NCI-H226 (cell line): ENCODE data around the gene ACO1.
"Not testable (repeated sequence)": the region's sequence is repeated elsewhere in the genome, so short reads cannot be mapped to it uniquely, and the experiment has no call there.

Experiments
- DNase-seq: peaks from one replicate; pipeline ENCODE4 v3.0.0-alpha.2; 2015

ACO1 gene

DNA sequence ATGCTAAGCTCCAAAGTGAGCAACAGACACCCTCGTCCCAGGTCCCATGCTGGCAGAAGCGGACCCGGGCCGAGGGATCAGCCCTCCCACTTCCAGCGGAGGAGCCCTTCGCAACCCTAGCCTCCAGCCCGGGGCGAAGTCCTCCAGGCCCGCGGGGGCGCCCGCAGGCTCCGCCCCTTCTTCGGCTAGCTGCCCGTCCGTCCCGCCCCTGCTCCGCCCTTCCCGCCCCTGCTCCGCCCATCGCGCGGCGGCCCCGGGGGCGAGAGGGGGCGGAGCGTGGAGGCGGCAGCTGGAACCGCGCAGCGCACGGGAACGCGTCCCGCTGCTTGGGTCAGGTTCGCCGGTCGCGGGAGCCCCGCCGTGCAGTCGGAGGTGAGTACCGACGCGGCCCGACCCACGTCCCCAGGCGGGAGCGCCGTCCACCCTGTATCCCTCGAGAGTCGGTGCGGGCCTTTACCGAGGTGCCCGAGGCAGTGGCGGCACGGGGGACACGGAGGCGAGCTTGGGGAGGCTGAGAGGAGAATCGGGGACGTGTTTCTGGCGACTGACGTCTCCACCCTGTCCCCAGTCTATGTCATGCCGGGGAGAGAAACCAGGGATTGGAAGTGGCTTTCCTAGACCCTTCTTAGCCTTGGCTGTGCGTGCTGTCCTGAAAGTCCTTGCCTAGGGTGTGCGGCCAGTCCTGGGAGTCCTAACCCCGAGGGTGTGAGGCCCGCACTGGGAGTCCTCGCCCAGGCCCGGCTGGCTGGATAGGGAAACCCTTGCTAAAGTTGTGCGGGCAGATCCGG lies at the start of gene ACO1:
Gene ACO1 (plus strand): TSS at position 280 of the 788 bp plus-strand sequence. CDS start 20,864 bp downstream, outside the sequence.
- peak; percentile 66 for DNase-seq

- no peak for DNase-seq
Measured at GRCh38 chr9:32334916-32335895, 49.2 kb upstream of the ACO1 start.

DNA sequence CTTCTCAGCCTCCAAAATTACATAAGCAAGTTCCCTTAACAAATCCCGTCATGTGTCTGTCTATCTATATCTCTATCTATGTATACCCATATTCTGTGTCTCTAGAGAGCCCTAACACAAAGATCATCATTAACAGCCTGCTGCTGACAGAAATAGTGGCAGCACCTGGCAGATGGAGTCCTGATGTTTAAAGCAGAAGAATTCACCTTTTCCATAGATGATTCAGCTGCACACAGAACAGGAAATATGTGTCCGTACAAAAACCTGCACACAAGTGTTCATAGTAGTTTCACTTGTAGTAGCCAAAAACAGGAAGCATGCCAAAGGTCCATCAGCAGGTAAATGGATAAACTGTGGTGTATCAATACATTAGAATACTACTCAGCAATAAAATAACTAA lies 45.0 kb upstream of the ACO1 start:
- no peak for DNase-seq

DNA sequence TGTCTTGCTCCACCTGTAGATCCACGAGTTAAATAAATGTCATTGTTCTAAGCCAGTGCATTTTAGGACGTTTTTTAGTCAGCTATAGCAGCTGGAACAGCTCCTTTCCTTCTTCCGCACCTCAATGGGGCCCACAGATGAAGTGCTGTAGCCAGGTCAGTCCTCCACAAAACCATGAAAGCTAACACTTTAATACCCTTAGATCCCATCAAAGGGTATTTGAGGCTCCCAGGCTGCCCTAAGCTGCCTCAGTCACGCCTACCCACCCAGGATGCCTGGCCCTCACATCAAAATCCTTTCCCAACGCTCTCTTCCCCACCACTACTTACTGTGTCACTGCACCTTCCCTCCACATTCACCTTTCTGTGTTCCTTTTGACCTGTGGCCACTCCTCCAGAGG lies 44.1 kb upstream of the ACO1 start:
- no peak for DNase-seq

DNA sequence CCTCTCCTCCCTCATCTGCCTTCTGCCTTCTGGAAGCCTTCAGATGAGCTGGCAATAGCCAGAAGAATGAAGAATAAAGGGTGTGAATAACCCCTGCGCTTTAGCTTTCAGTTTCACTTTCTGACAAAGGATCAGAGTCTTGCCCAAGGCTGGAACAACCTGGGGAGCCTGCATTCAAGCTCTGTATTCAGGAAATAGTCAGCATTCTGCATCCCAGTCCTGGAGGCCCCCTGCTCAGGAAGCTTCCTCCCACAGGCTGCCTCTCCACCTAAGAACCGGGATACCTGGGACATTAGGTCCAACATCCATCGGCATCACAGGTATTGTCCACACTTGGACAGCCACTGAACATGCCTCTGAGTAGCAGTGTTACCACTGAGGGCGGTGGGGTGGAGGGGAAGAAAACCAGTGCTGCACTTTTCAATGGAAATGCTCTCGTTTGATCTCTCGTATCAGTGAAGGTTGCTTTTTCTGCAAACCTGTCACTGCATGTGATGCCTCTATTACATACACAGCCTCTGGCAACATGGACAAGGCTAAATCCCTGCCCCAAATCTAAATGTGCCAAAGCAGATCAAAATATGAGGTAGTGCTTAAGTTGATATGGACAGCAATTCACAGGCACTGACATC lies 39.8 kb upstream of the ACO1 start:
- DNase-seq, result peak; percentile 8

- no peak for DNase-seq
Measured at GRCh38 chr9:32345243-32345642, 39.2 kb upstream of the ACO1 start.

- no peak for DNase-seq
Measured at GRCh38 chr9:32347571-32347970, 36.9 kb upstream of the ACO1 start.

GRCh38 chr9:32348106-32348695 lies 36.2 kb upstream of the ACO1 start:
- DNase-seq, result no peak

DNA sequence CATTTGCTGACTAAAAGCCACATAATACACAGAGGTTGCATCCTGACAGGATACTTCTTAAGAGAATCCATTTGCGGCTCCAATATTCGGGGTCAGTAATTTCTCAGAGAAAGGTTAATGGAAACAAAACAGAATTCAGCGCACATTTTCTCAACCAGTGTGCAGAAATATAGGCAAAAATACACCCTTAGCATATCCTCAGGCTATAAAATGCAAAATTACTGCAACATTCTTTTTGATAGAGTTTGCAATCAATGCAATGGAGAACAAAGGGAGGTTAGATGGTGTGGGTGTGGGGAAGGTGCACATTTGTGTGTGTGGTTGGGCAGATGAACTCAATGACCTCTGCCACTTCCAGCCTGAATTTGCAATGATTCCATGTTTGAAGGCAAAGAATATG lies 35.4 kb upstream of the ACO1 start:
- DNase-seq, result no peak

DNA sequence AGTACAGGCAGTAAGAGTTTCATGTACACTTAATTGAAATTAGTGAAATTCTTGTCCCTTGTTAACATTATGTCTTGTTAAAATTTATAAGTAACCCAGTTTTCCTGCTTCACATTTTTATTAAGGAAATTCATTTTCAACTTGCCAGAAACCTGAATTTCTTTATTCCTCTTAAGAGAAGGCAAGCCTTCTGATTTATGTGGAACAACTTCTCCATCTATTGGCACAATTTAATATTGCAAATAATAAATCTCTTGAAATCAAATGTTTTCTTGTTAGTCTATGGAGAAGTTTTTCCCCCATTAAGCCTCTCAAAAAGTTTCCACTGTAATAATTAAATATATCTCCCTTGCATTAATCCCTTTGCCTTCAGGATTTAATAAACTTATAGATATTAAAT lies 33.8 kb upstream of the ACO1 start:
- DNase-seq, result no peak

DNA sequence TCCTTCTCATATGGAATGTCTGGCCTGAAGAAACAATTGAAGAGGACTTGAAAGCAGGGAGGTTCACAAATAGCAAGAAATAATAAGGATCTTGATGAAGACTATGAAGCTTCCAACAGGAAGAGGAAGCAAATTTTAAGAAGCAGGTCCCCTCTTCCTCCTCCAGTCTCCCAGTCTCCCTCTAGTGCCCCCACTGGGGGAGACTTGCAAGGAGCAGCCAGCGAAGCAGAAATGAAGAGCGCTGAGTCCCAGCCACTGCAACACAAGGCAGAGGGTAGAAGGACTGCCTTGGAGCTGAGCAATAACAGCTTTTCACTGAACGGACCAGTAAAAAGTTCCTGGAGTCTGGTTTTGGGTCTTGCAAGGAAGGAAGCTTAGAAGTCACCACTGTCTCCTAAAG lies 32.6 kb upstream of the ACO1 start:
- DNase-seq, result no peak

DNA sequence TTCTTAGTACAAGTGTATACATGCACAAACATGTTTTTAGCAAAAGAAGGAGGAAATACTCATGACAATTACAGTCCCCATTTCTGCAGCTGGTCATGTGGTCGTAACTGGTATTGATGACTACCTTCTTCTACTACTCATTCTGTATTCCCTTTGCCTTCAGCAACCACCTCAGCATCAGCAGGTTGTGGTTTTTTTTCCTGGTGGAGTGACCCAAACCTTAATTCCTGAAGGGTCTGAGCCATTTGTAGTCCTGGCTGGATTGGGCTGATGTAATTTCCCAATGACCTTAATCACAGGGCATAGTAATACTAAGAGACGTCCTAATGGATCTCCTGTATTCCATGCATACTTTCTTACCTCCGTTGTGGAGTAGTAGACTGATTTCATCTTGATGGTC lies 31.0 kb upstream of the ACO1 start:
- DNase-seq, result not testable (repeated sequence)

DNA sequence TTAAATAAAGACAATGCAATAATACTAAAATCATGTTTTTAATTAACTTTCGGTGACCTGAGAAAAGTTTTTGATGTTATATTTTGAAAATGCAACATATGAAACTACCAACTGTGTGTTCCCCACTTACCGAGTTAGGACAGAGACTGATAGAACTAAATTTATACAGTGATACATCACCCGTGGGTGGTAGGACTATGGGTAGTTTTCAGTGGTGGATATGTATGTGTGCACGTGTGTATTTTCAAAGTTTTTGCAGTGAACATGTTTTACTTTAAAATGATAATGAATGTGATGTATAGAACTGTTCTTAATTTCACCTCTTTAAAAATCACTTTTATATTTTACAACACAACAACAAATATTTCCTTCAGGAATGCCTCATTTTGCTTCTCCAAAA lies 25.0 kb upstream of the ACO1 start:
- DNase-seq, result no peak

DNA sequence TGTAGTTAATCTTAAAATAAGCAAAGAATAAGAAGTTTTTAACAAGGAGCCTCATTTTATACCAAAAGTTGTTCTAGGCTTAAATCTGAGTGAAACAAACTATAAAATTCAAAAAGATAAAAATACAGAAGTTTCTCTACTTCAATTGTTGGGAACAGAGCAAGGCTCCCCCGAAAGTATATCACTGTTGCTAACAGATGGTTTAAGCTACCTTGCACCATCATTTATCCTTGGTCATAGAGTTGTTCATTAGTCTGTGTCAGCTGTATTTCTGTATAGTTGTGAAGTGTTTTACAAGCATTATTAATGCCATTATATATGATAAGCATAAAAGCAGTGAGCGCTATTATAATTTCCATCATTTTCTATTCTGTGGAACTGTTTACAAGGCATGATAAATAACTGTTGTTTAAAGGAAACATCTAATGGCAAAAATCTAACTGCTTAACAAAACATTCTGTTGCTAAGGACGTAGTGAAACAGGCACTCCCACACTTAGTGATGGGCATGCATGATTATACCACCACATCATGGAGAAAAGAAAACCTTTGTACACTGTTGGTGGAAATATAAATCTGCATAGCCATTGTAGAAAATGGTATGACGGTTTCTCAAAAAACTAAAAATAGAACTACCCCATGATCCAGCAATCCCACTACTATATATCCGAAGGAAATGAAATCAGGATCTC lies 23.3 kb upstream of the ACO1 start:
- no peak for DNase-seq

DNA sequence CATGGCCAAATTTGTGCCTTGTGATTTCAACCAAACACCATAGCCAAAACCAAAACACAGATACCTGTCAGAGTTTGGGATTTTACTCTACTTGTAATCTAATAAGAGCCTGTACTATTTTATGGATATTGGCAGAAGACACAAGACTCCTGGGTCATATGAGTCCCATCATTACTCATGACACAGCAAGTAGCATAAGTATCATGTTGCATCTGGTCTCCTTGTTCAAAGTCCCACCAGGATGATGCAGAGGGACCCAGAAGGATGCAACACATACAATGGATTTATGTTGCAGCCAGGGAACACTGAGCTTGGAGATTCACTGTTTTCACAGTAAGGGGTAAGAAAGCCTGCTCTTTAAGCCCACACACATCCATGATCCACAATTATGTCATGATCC lies 13.2 kb upstream of the ACO1 start:
- DNase-seq, result no peak

DNA sequence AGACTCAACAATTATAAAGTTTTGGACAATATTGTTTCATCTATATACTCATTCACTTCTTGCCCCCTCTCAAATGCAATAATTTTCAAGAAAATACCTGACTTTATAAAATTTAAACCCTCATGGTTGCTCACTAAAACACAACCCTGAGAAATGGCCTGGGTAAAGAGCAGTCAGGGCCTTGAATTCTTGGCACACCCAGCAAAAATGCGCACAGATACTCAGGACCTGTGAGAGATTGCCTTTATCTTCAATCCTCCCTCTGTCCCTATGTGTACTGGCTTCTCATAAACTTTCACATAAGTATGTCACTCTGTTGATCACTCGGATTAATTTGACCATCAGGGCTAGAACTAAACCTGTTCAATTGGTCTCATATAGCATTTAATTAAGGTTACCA lies 12.8 kb upstream of the ACO1 start:
- DNase-seq, result no peak

- DNase-seq, result no peak
Measured at GRCh38 chr9:32376285-32376684, 8.2 kb upstream of the ACO1 start.

GRCh38 chr9:32378496-32378895 lies 5.9 kb upstream of the ACO1 start:
- peak; percentile 10 for DNase-seq

DNA sequence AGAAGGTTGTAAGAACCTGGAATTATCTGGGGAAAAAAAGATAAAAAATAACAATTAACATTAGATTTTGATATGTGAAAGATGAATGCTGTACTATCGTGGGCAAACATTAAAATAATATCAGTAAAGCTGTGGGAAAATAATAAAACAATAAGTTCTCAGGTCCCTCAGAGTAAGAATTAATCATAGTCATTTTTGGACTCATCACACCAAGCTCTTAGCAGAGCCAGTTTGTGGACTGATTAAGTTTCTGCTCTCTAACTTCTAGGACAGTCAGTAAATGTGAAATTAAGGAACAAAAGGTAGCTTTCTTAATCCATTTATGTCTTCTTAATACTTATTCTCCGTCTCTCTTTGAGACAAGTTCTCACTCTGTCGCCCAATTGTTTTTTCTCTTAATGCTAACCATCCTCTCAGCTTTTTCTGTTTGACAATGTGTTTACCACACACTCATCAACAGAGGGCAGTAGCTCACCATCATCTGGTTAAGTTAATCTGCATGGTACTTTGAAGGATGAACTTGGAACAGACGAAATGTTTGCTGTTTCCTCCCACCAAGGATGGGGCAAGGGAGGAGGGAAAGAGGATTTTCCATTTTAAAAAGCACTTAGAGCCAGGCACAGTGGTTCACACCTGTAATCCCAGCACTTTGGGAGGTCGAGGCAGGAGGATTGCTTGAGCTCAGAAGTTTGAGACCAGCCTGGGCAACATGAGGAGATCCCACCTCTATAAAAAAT lies 5.3 kb upstream of the ACO1 start:
- peak; percentile 45 for DNase-seq

- no peak for DNase-seq
Measured at GRCh38 chr9:32380944-32381343, 3.5 kb upstream of the ACO1 start.

- DNase-seq, result no peak
Measured at GRCh38 chr9:32382565-32383320, 1.7 kb upstream of the ACO1 start.
